ENCODE measurements around the gene TMPO. TPM values are rescaled to one million over a fixed set of nuclear protein-coding genes. Genes with fewer than 3 reads are reported as not detected.
A peak's percentile ranks its signal among the peaks of the same experiment; 100 is the strongest.

TMPO gene
- polyA plus RNA-seq, 3 donors = 35.7 to 67.3 (median 52.1) TPM

GRCh38 chr12:98533723-98534251 lies 18.4 kb downstream of the TMPO start:
- peak overlapping the region in 1 of 7 donors; percentile 10 for H3K27ac Mint-ChIP-seq

GRCh38 chr12:98538031-98538430 lies 22.6 kb downstream of the TMPO start:
- intact Hi-C loops (cut with micrococcal nuclease) = loop anchor here in 1 of 2 donors (10.0 kb wide), 1 partner anchor 117 kb away; no protein-coding TSS in a partner anchor

More at GRCh38 chr12:98533723-98534251, 18.4 kb downstream of the TMPO start:
- Histone ChIP-seq H3K36me3 (replicated peaks in 1 of 2; ENCODE audit: control insufficient read depth in 1 of 2, insufficient read depth in 2 of 2, low read length in 2 of 2) (peaks cover 85 to 95% of the 10 kb centered on the region in 2 donors), H3K9me3 (replicated peaks in 1 of 2; ENCODE audit: control insufficient read depth in 1 of 2, insufficient read depth in 1 of 2, low read length in 2 of 2) (no peaks in the 10 kb centered on the region), H3K4me3 (replicated peaks in 1 of 3; ENCODE audit: low read depth in 2 of 3, low read length in 3 of 3) (no peak overlapping the region), H2AFZ (ENCODE audit: insufficient read depth, low read depth, low read length, poor library complexity, severe bottlenecking) (no peak overlapping the region), H3K9ac (ENCODE audit: insufficient read depth, low read length, poor library complexity, severe bottlenecking) (no peak overlapping the region), H3K27me3 (ENCODE audit: control insufficient read depth in 2 of 2, insufficient read depth in 2 of 2, low read length in 2 of 2) (no peaks in the 10 kb centered on the region), H3K27ac (ENCODE audit: low read depth in 1 of 2, low read length in 2 of 2) (peak overlapping the region in 1 of 2 donors; percentile 26), H3K4me1 (ENCODE audit: control insufficient read depth in 1 of 2, insufficient read depth in 2 of 2, low read length in 2 of 2) (no peaks in the 10 kb centered on the region), H3K79me2 (ENCODE audit: insufficient read depth, low read length) (peaks cover 100% of the 10 kb centered on the region), H4K20me1 (ENCODE audit: insufficient read depth, low read length) (peaks cover 95% of the 10 kb centered on the region), H3K4me2 (replicated peaks; ENCODE audit: extremely low read depth, low read length, poor library complexity, severe bottlenecking) (no peak overlapping the region)
- Mint-ChIP-seq H3K4me1 (no peaks in the 10 kb centered on the region), H3K36me3 (peaks cover 63 to 93% of the 10 kb centered on the region in 2 donors), H3K9me3 (no peaks in the 10 kb centered on the region), H3K4me3 (no peak overlapping the region), H3K27me3 (ENCODE audit: low read depth in 3 of 3) (no peaks in the 10 kb centered on the region)
- 100% methylated on average over 2 of the region's 4 CpGs for WGBS (ENCODE audit: insufficient coverage)
- DNase-seq = no peak
- TF ChIP-seq, protein P1, sequence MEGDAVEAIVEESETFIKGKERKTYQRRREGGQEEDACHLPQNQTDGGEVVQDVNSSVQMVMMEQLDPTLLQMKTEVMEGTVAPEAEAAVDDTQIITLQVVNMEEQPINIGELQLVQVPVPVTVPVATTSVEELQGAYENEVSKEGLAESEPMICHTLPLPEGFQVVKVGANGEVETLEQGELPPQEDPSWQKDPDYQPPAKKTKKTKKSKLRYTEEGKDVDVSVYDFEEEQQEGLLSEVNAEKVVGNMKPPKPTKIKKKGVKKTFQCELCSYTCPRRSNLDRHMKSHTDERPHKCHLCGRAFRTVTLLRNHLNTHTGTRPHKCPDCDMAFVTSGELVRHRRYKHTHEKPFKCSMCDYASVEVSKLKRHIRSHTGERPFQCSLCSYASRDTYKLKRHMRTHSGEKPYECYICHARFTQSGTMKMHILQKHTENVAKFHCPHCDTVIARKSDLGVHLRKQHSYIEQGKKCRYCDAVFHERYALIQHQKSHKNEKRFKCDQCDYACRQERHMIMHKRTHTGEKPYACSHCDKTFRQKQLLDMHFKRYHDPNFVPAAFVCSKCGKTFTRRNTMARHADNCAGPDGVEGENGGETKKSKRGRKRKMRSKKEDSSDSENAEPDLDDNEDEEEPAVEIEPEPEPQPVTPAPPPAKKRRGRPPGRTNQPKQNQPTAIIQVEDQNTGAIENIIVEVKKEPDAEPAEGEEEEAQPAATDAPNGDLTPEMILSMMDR (IDR thresholded peaks at IDR 0.05) = no peak
- intact Hi-C loops (cut with micrococcal nuclease) = loop anchor here in 1 of 2 donors (10.0 kb wide), 1 partner anchor 121 kb away; no protein-coding TSS in a partner anchor

More at GRCh38 chr12:98538031-98538430, 22.6 kb downstream of the TMPO start:
- Histone ChIP-seq H4K20me1 (ENCODE audit: insufficient read depth, low read length) (peaks cover 86% of the 10 kb centered on the region), H3K4me1 (ENCODE audit: control insufficient read depth in 1 of 2, insufficient read depth in 2 of 2, low read length in 2 of 2) (no peaks in the 10 kb centered on the region), H3K9ac (ENCODE audit: insufficient read depth, low read length, poor library complexity, severe bottlenecking) (no peak overlapping the region), H3K27ac (ENCODE audit: low read depth in 1 of 2, low read length in 2 of 2) (peak overlapping the region in 1 of 2 donors; percentile 0), H3K4me2 (replicated peaks; ENCODE audit: extremely low read depth, low read length, poor library complexity, severe bottlenecking) (no peak overlapping the region), H3K27me3 (ENCODE audit: control insufficient read depth in 2 of 2, insufficient read depth in 2 of 2, low read length in 2 of 2) (no peaks in the 10 kb centered on the region), H2AFZ (ENCODE audit: insufficient read depth, low read depth, low read length, poor library complexity, severe bottlenecking) (no peak overlapping the region), H3K36me3 (replicated peaks in 1 of 2; ENCODE audit: control insufficient read depth in 1 of 2, insufficient read depth in 2 of 2, low read length in 2 of 2) (peaks cover 85 to 97% of the 10 kb centered on the region in 2 donors), H3K4me3 (replicated peaks in 1 of 3; ENCODE audit: low read depth in 2 of 3, low read length in 3 of 3) (no peak overlapping the region), H3K9me3 (replicated peaks in 1 of 2; ENCODE audit: control insufficient read depth in 1 of 2, insufficient read depth in 1 of 2, low read length in 2 of 2) (no peaks in the 10 kb centered on the region), H3K79me2 (ENCODE audit: insufficient read depth, low read length) (peaks cover 98% of the 10 kb centered on the region)
- H3K27ac Mint-ChIP-seq = peak overlapping the region in 3 of 7 donors; percentile 37 to 45 (median 40)
- peaks cover 68 to 88% of the 10 kb centered on the region in 2 donors for H3K36me3 Mint-ChIP-seq
- no peak overlapping the region for H3K4me3 Mint-ChIP-seq
- no peaks in the 10 kb centered on the region for H3K4me1 Mint-ChIP-seq
- TF ChIP-seq, protein P1 (IDR thresholded peaks at IDR 0.05) = no peak
- H3K9me3 Mint-ChIP-seq = no peaks in the 10 kb centered on the region
- DNase-seq = no peak
- no peaks in the 10 kb centered on the region for H3K27me3 Mint-ChIP-seq (ENCODE audit: low read depth in 3 of 3)
- no CpG with 5 or more reads among the region's 4 CpGs for WGBS (ENCODE audit: insufficient coverage)

Measured in CD14-positive monocyte (primary cell).